ENCODE results near the gene LRRC46. TPM values are rescaled to one million over a fixed set of nuclear protein-coding genes. Genes with fewer than 3 reads are reported as not detected.

Gene LRRC46
- total RNA-seq, 1 donor from 2014 or later = 1.7 TPM

DNA sequence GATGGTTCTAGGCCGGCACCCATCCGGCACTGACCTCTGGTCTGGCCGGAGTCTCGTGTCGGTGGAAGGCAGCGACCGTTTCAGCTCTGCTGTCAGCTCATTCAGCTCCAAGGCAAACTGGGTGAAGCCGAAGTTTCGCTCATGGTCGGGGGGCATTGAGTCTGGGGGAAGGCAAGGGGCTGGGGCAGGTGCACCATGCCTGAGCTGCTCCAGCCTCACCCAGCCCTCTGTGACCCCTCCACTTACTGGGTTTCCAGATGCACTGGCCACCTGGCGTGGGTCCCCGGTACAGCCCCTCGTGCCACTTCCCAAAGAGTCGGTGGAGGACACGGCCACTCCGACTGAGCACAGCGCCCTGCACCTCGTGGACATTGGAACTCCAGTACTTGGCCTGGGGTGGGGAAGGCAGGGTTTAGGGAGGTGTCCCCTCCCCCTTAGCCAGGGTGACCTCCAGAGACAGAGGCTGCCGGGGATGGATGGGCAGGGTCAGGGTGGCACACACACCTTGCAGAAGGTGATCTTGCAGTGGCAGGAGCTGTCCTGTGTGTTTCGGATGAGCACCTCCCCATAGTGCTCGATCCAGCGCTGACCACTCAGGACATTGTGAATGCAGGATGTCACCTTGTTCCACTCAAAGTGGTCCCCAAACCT is 22.5 kb upstream of the LRRC46 start:
- DNase-seq (ENCODE audit: low spot score, unreplicated experiment) = no peak
- Mint-ChIP-seq H3K27me3 (peaks cover 7% of the 10 kb centered on the region), H3K4me1 (ENCODE audit: low read depth) (peaks cover 30% of the 10 kb centered on the region), H3K27ac (no peak overlapping the region), H3K4me3 (ENCODE audit: low read depth) (no peak overlapping the region), H3K36me3 (ENCODE audit: insufficient read depth) (peaks cover 12% of the 10 kb centered on the region), H3K9me3 (ENCODE audit: low read depth) (no peaks in the 10 kb centered on the region)
- TF ChIP-seq, protein P1, sequence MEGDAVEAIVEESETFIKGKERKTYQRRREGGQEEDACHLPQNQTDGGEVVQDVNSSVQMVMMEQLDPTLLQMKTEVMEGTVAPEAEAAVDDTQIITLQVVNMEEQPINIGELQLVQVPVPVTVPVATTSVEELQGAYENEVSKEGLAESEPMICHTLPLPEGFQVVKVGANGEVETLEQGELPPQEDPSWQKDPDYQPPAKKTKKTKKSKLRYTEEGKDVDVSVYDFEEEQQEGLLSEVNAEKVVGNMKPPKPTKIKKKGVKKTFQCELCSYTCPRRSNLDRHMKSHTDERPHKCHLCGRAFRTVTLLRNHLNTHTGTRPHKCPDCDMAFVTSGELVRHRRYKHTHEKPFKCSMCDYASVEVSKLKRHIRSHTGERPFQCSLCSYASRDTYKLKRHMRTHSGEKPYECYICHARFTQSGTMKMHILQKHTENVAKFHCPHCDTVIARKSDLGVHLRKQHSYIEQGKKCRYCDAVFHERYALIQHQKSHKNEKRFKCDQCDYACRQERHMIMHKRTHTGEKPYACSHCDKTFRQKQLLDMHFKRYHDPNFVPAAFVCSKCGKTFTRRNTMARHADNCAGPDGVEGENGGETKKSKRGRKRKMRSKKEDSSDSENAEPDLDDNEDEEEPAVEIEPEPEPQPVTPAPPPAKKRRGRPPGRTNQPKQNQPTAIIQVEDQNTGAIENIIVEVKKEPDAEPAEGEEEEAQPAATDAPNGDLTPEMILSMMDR (IDR thresholded peaks at IDR 0.05; ENCODE audit: unreplicated experiment) = no peak

DNA sequence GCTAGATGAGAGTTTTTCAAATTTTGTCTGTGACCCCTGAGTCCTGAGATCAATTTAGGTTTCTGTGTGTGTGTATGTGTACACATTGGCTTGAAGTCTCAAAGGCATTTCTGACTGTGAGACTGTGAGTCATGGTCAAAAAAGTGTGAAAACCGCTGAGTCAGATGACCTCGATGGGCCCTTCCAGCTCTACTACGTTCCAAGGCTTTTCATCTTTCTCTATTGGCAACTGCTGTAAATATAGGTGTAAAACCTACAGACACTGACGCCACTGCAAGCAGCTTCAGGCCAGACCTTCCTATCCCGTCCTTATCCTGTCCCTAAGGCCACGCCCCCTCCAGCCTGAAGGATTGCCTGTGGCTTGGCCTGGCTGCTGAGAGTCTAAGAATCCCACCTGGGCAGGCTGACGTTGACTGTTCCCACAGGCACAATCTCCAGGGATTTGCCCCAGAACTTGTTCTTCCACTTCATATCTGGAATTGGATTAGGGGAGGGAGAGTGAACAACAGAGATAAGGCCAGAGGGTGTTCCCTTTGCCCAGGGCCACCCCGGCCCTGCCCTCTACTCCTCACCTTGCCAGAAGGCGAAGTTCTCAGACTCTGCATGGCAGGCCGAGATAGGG is 21.2 kb upstream of the LRRC46 start:
- Mint-ChIP-seq H3K4me3 (ENCODE audit: low read depth) (peak overlapping the region; percentile 22), H3K36me3 (ENCODE audit: insufficient read depth) (peaks cover 12% of the 10 kb centered on the region), H3K4me1 (ENCODE audit: low read depth) (peaks cover 30% of the 10 kb centered on the region), H3K27me3 (no peaks in the 10 kb centered on the region), H3K9me3 (ENCODE audit: low read depth) (no peaks in the 10 kb centered on the region), H3K27ac (peak overlapping the region; percentile 94)
- peak; percentile 42 for DNase-seq (ENCODE audit: low spot score, unreplicated experiment)
- TF ChIP-seq, protein P1 (IDR thresholded peaks at IDR 0.05; ENCODE audit: unreplicated experiment) = no peak

DNA sequence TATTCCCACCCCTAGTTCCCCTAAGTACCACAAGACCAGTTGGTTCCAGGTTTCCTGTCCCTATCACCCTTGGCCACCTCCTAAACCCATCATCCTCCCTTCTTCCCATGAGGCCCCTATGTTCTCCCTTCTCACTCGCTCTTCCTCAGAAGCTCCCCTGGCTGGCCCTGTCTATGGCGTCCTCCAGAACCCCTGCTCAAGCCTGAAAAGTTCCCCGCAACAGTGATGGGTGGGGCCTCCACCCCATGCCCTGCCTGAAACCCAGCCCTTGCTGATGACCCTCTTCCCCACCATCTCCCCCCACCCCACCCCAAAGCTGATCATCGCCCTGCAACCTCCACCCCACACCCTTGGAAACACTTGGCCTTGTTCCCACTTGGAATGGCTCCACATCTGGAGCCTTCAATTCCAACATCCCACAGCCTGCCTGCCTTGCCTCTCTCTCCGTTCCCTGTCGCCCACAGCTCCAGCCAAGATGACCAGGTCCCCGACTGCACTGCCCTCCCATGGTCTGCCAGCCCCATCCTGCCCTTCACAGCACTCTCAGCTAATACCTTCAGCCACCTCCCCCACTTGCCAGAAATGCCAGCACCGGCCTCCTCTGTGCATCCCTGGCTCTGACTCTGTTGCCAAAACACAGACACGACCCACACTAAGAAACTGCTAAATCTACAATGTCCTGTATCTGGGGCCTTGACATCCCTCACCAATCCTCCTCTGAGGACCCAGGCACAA is 20.4 kb upstream of the LRRC46 start:
- H3K4me3 Mint-ChIP-seq (ENCODE audit: low read depth) = peak overlapping the region; percentile 22
- no peaks in the 10 kb centered on the region for H3K27me3 Mint-ChIP-seq
- TF ChIP-seq, protein P1 (IDR thresholded peaks at IDR 0.05; ENCODE audit: unreplicated experiment) = no peak
- H3K27ac Mint-ChIP-seq = peak overlapping the region; percentile 94
- peaks cover 12% of the 10 kb centered on the region for H3K36me3 Mint-ChIP-seq (ENCODE audit: insufficient read depth)
- peaks cover 30% of the 10 kb centered on the region for H3K4me1 Mint-ChIP-seq (ENCODE audit: low read depth)
- H3K9me3 Mint-ChIP-seq (ENCODE audit: low read depth) = no peaks in the 10 kb centered on the region
- DNase-seq (ENCODE audit: low spot score, unreplicated experiment) = no peak

DNA sequence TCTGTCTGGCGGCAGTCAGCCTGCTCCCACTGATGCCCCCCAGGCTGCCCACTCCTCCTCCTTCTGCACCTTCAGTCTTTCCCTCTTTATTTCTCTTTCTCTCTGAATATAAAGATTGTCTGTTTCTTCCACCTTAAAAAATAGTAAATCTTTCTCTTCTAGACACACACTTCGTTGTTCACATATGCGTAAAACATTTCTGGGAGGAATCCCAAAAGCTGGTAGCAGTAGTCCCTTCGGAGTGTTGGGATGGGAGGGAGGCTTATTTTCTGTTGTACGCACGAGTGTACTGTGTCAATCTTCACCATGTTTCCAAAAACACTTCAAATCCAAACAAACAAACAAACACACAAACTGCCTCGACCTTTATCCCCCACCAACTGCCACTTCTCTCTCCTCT is 19.8 kb upstream of the LRRC46 start:
- Mint-ChIP-seq H3K27ac (peak overlapping the region; percentile 91), H3K27me3 (no peaks in the 10 kb centered on the region), H3K4me1 (ENCODE audit: low read depth) (peaks cover 30% of the 10 kb centered on the region)

More for the DNA sequence above, 19.8 kb upstream of the LRRC46 start:
- peaks cover 12% of the 10 kb centered on the region for H3K36me3 Mint-ChIP-seq (ENCODE audit: insufficient read depth)
- H3K4me3 Mint-ChIP-seq (ENCODE audit: low read depth) = no peak overlapping the region
- DNase-seq (ENCODE audit: low spot score, unreplicated experiment) = no peak
- TF ChIP-seq, protein P1 (IDR thresholded peaks at IDR 0.05; ENCODE audit: unreplicated experiment) = no peak
- no peaks in the 10 kb centered on the region for H3K9me3 Mint-ChIP-seq (ENCODE audit: low read depth)

Measured in progenitor cell of endocrine pancreas (in vitro differentiated cells).